NCI-H748 (cell line): ENCODE data around the gene FAM47E.

ENCODE experiments used
- DNase-seq: peaks from one replicate; lab custom pipeline; 2025; ENCODE audit not compliant: unreplicated experiment; lab: John Stamatoyannopoulos, UW

Gene FAM47E

GRCh38 chr4:76298227-76298626, 46.7 kb downstream of the FAM47E start:
- no peak for DNase-seq

- no peak for DNase-seq
Observed at GRCh38 chr4:76300012-76300411, 48.5 kb downstream of the FAM47E start.

- DNase-seq = no peak
Observed at GRCh38 chr4:76301068-76301774, 49.7 kb downstream of the FAM47E start.

- no peak for DNase-seq
Observed at GRCh38 chr4:76301775-76302162, 50.2 kb downstream of the FAM47E start.

GRCh38 chr4:76302826-76303438, 51.4 kb downstream of the FAM47E start:
- no peak for DNase-seq

- DNase-seq = no peak
Observed at GRCh38 chr4:76305033-76305687, 53.6 kb downstream of the FAM47E start.

- peak; percentile 74 for DNase-seq
Observed at GRCh38 chr4:76305971-76306881, 54.7 kb downstream of the FAM47E start, which contains the start of gene STBD1. Gene STBD1 (plus strand): TSS chr4:76306733. CDS start chr4:76306770, 37 bp downstream.

GRCh38 chr4:76306882-76307659, 55.5 kb downstream of the FAM47E start:
- peak; percentile 75 for DNase-seq

- no peak for DNase-seq
Observed at GRCh38 chr4:76307660-76308014, 56.1 kb downstream of the FAM47E start.

GRCh38 chr4:76308548-76308947, 57.0 kb downstream of the FAM47E start:
- no peak for DNase-seq

GRCh38 chr4:76309939-76310550, 58.5 kb downstream of the FAM47E start:
- no peak for DNase-seq

- DNase-seq = no peak
Observed at GRCh38 chr4:76310683-76311082, 59.2 kb downstream of the FAM47E start.

- no peak for DNase-seq
Observed at GRCh38 chr4:76311896-76312331, 60.4 kb downstream of the FAM47E start.

GRCh38 chr4:76312457-76312856, 60.9 kb downstream of the FAM47E start:
- DNase-seq = no peak

GRCh38 chr4:76313547-76313946, 62.0 kb downstream of the FAM47E start:
- no peak for DNase-seq

GRCh38 chr4:76315267-76315918, 63.9 kb downstream of the FAM47E start:
- DNase-seq = no peak

GRCh38 chr4:76316131-76316530, 64.6 kb downstream of the FAM47E start:
- DNase-seq = no peak

- no peak for DNase-seq
Observed at GRCh38 chr4:76322236-76322635, 70.7 kb downstream of the FAM47E start.

GRCh38 chr4:76325072-76325471, 73.6 kb downstream of the FAM47E start:
- DNase-seq = no peak
